Transverse colon (tissue), 4 donors: Measurements from ENCODE around the gene CBLB.

Experiments used
- CTCF ChIP-seq, 5 experiments: fragments of 200-600 bp in 3 of 5; fragments of 450-650 bp in 2 of 5; sonication (generic) in 3 of 5; IDR thresholded peaks; 1 replicate in 2 of 5; 2 replicates in 3 of 5; pipeline ENCODE4 v1.5.1; 2016 to 2017; ENCODE audit warnings: antibody characterized with exemption in 5 of 5, inconsistent platforms in 3 of 5, mild to moderate bottlenecking in 2 of 5, moderate library complexity in 1 of 5
- EP300 ChIP-seq: sonication (generic); formaldehyde crosslinking; IDR thresholded peaks from one replicate; pipeline ENCODE4 v1.6.1; 2017; ENCODE audit warnings: antibody characterized with exemption, low read depth
- POLR2A ChIP-seq: fragments of 450-650 bp; IDR thresholded peaks from one replicate; pipeline ENCODE4 v1.6.1; 2016; ENCODE audit warnings: antibody characterized with exemption, mild to moderate bottlenecking, moderate library complexity
- POLR2AphosphoS5 ChIP-seq, 3 donors: sonication (generic); formaldehyde crosslinking; IDR thresholded peaks; one replicate each; pipeline ENCODE4 v1.6.1; 2016; ENCODE audit warnings: antibody characterized with exemption in 3 of 3

- TF ChIP-seq POLR2AphosphoS5 (IDR thresholded peaks at IDR 0.05) (no peak), CTCF (IDR thresholded peaks at IDR 0.05) (no peak), EP300 (no peak), POLR2A (no peak)
Measured at GRCh38 chr3:105828703-105829102, 40.1 kb downstream of the CBLB start.
